CD4-positive, alpha-beta T cell treated with Interferon gamma for 1 hour (primary cell): ENCODE measurements around the gene ARMC12.

Experiments used
- DNase-seq: peaks from one replicate; pipeline ENCODE4 v3.0.0-alpha.2; 2020

The ARMC12 gene

DNA sequence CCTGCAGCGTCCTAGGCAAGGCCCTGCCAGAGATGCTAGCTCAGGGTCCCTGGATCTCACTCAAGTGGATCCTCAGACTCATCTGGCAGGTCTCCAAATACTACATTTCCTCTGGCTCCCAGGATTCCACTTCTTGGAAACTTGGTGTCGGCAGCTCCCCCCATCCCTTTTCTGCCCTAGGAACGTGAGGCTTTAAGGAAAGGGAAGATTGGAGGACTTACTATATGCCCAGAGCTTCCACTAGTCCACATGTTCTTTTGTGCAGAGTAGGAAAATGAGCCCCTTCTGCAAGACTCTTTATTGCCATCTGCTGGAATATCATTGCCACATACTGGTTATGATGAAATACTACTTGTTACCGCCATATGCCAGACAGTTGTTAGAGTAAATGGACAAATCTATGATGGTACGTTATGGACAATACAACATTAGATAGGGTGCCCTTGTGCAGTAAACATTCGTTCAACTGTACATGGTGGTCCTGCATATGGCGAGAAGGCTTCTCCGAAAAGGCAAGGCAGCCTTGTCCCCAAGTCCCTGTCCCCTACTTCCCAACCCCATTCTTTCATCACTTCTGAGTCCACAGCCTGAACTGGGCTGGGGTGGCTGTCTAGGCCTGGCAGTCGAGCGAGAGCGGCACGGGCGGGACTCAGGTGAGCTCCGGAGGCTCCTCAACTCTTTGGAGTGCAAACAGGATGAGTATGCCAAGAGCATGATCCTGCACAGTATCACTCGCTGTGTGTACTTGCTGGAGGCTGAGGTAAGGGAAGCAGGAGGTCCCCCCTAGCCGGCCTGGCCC, 780 bp downstream of the ARMC12 start:
- no peak for DNase-seq

DNA sequence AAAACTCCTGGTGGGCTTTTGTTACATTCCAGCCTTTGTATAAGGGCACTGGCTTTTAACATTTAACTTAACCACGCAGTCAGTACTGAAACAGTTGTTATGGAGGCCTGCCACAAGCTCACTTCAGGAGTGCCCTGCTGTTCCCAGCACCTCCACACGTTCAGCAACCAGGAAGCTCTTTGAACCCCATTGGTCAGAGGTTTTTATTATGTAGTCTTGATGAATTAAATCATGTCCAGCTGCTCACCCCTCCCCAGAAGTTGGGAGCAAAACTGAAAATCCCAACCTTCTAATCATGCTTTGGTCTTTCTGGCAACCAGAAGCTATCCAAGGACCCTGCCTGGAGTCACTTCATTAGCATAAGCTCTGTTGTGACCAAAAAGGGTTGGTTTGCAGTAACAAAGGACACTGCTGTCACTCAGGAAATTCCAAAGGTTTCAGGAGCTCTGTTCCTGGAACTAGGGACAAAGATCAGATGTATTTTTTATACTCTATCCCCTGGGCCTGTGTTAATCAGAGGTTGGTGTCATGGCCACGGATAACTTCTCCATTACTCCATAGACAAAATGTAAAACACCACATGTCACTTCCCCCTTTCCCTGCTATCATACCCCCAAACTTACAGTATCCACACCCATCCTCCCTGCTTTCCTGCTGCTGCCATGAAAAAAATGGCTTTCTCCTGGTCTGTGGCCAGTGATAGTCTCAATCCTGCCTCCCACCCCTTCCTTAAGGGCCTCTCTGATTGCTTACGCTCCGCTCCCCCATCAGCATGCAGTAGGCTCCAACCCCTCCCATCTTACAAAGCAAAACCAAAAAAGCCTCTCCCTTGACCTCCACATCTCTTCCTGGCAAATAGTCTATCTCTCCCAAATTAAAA, 3.1 kb downstream of the ARMC12 start:
- no peak for DNase-seq

DNA sequence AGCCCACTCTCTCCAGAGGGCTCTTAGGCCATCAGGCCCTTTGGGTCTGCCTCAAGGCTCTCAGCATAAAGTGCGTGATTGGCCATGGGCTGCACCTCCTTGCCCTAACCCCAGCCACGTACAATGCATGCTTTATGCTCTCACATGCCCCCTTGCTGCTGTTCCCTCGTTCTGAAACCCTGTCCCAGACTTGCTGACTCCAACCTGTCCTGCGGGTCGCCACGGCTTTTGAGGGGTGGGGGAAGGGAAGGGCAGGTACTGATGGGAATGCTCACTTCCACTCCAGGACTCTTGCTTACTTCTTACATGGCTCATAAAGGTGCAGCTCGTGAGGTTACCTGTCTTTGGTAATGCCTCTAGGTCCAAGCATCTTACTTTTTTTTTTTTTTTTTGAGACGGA, 6.0 kb downstream of the ARMC12 start:
- DNase-seq: no peak

DNA sequence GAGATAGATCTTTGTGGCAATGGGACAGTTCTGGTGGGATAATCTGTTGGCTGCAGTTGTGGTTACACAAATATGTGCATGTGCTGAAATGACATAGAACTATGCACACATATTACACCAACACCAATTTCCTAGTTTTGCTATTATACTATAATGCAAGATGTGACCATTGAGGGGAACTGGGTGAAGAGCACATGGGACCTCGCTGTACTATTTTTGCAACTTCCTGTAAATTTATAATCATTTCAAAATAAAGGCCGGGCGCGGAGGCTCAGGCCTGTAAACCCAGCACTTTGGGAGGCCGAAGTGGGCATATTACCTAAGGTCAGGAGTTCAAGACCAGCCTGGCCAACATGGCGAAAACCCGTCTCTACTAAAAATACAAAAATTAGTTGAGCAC, 8.7 kb downstream of the ARMC12 start:
- DNase-seq: no peak

DNA sequence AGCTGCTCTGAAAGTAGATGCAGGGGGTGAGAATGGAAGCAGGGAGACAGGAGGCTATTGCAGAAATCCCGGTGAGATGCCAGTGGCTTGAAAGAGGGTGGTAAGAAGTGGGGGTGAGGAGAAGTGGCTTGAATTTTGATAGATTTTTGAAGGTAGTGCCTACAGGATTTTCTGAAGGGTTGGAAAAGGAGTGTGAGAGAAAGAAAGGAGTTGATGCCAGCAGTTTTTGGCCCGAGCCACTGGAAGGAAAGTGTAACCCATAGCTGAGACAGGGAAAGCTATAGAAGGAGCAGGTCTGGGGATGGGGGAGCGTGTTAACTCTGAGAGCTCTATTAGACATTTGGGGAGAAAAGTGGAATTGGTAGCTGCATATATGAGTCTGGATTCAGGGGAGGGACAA, 9.7 kb downstream of the ARMC12 start:
- DNase-seq: no peak

DNA sequence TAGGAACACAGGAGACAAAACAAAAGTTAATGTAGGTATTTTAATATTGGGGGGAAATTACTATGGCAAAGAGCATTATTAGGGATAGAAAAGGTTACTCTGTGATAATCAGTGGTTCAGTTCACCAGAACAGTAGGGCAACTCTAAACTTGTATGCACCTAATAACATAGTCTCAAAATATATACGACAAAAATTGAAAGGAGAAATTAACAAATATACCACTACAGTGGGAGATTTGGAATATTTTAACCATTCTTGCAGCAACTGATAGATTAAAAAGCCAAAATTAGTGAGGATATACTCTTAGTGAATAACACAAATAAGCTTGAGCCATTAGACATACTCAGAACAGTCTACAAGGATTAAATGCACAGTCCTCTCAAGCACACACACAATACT, 11.0 kb downstream of the ARMC12 start:
- DNase-seq: no peak

DNA sequence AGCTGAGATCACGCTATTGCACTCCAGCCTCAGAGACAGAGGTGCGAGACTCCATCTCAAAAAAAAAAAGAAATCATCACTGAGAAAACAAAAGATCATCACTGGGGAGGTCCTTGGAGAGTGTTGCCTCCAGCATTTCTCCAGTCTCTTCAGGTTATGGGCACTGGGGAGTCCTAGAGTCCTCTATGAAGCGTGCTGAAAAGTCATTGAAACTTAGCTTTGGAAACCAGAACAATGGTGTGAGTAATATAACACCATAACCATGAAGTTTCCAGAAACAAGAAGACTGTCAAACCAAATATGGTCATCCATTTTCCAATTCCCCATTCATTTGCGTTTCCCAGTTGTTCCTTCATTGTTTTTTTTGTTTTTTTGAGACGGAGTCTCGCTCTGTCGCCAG, 13.7 kb downstream of the ARMC12 start:
- no peak for DNase-seq

DNA sequence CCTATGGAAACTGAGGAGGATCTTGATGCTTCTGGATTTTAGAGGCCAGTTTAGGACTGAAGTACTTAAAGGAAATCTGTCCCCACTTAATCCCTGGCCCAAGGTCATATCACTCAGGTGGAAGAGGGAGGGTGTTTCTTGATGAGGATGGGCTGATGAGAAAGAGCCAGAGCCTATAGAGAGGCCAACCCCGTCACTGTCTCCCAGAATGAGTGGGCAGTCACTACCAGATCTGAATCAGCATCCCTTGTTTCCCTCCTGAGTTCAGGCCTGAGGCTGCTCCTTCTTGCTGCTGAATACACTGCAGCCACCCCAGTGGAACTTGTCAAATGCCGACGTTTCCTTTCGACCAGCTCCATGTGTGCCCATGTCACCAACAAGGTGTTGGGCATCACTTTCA, 14.8 kb downstream of the ARMC12 start:
- no peak for DNase-seq

DNA sequence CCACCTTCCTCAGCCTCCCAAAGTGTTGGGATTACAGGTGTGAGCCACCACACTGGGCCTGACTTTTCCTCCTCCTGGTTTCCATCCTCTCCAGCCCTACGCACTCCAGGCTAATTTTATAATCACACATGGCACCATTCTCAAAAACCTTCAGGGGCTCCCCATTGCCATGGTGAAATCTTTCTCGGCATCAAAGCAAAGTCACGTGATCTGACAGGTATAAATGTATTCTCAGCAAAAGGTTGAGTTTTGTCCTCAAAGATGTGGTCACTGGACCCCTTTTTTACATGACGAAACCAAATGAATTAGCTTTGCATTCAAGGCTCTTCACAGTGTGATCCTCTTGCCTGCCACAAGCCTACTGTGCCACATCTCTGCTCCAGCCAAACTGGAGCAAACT, 15.5 kb downstream of the ARMC12 start:
- no peak for DNase-seq

DNA sequence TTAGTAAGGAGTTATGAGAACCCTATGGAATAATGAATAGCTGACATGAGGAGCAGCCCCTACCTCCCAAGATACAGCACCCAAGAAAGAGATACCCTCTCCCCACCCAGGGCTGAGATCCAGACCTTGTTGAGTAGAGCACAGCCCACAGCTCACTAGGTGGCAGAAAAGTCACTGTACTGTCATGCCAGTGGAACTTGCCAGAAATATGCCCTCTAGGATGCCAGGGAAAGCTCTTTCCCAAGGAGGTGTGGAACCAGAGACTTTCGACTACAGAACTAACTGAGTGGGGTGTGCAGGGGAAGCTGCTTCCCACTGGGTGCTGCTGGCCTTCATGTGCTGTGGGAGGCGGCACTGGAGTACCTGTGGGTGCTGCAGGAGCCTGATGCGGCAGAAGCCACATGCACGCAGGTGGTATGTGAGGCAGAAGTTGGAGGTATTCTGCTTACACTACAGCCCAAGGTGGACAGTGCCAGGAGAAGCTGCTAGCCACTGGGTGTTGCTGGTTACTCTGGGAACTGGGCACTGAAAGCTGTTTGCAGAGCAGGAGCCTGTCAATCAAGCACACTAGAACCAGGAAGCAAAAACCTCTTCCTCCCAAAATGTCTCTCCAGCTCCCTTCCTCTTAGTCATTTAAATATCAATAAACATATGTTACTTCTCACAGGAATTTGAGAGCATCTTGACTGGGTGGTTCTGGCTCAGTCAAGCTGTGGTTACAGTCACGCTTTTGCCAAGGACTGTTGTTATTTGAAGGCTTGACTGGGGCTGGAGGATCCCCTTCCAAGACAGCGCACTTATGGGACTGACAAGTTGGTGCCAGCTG, 17.8 kb downstream of the ARMC12 start:
- no peak for DNase-seq

DNA sequence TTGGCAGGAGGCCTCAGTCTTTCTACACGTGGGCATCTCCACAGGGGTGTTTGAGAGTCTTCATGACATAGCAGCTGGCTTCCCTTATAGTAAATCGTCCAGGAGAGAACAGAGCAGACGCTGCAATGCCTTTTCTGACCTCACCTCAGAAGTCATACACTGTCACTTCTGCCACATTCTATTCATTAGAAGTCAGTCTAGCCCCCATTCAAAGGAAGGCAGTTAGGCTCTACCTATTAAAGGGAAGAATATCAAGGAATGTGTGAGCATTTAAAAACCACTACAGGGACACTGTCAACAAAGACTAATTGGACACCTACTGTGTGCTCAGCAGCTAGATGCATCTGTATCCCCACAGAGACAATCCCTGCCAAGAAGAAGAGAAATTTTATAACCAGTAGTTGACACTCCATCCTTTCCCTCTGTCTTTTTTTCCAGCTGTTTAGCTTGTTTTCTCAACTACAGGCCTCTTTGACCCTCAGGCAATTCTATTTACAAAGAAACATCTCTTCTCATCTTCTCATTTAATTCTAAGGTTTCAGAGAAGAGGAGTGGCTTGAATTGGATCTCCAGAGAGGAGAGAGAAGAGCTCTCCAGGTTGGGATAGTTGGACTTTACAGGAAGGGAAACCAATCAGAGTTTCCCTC, 18.6 kb downstream of the ARMC12 start:
- no peak for DNase-seq

DNA sequence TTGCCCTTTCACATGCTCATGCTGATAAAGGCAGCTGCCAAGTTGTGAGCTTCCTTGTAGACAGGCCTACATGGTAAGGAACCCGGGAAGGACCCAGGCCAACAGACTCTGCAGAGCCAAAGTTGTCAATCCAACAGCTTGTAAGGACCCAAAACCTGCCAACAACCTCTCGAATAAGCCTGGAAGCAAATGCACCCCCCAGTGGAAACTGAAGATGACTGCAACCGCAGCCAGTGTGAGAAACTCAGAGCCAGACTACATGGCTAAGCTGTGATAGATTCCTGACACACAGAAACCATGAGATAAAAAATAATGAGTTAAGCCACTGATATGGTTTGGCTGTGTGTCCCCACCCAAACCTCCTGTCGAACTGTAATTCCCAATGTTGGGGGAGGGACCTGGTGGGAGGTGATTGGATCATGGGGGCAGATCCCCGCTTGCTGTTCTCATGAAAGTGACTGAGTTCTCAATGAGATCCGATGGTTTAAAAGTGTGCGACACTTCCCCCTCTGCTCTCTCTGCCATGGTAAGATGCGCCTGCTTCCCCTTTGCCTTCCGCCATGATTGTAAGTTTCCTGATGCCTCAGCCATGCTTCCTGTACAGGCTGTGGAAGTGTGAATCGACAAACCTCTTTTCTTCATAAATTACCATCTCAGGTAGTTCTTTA, 20.8 kb downstream of the ARMC12 start:
- no peak for DNase-seq

DNA sequence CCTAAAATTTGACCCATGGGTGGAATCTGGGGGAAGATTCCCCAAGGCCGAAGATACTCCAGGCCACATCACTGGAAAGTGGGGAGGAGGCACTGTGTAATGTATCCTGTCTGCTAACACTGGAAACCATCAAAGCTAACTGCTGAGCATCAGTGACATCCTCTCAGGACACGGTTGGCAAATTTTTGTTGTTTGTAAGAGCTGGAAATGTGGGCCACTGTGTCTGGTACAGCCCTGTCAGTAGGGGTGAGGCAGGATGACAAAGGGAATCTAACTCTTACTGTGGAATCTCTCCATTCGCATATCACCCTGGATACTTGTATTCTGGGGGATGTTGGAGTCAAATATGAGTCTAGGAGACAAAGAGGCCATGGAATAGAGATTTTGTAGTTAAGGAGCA, 22.6 kb downstream of the ARMC12 start:
- no peak for DNase-seq

DNA sequence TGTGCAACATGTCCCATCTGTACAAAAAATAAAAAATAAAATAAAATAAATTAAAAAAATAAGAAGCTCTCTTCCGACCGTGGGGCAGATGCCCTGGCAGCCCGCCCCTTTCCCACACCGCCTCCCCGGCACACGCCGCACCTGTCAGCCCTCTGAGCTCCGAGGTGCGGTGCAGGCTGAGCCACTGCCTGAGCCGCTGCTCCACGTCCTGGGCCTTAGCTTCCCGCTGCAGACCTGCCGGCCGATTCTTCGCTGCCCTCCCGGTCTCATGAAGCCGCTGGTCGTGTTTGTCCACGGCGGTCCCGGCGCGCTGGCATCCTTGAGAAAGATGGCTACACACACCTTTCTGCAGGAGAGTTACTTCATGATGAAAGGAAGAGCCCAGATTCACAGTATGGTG, 28.9 kb downstream of the ARMC12 start:
- DNase-seq: no peak

DNA sequence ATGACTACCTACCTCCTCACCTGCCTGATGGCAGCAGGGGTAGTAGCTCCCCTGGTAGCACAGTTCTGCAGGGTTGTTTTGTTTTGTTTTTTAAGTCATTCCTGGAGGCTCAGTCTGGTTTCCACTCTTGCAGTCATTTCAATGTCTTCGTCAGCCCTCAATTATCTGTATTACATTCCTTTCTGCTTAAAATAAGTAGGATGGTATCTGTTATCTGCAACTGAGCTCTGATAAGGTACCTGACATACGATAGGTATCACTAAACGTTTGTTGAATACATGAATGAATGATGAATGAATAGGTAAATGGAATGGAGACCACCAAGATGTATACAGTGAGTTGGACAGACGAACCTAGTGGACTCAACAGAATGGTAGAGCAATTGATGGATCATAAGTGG, 32.4 kb downstream of the ARMC12 start:
- no peak for DNase-seq

DNA sequence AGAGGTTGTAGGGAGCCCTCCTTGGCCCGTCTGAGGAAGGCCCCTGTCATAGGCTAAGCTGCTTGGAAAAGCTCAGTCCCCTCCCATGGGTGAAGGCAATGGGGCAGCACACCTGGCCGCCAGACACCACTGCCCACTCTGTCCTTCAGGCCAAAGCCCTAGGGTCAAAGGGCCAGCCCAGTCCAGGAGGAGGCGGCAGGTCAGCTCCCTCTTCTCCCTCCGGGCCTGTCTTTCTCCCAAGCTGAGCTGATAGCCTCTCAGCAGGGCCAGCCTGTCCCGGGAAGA, 34.5 kb downstream of the ARMC12 start:
- no peak for DNase-seq

DNA sequence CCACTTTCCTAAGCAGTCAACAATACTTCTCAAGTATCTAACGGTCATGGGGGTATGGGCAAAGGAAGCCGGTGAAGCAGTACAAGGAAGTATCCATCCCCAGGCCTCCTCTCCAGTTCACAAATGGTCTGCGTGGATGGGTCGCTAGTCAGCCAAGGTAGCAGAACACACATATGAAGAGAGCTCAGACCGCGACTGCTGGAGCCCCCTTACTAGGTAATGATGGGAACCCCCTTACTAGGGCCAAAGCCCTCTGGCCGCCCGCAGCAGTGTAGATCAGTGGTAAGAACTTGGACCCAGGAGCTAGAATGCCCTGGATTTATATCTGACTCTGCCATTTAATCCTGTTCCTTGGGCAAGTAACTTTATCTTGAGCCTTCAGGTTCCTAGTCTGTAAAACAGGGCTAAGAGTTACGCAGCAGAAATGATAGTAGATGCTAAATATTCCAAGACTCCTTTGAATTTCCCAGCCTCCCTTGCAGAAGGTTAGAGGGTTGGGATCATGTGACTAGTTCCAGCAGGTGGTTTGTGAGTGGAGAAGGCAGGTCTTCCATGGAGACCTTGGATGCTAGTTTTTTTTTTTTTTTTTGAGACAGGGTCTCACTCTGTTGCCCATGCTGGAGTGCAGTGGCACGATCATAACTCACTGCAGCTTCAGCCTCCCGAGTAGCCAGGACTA, 37.4 kb downstream of the ARMC12 start:
- no peak for DNase-seq

DNA sequence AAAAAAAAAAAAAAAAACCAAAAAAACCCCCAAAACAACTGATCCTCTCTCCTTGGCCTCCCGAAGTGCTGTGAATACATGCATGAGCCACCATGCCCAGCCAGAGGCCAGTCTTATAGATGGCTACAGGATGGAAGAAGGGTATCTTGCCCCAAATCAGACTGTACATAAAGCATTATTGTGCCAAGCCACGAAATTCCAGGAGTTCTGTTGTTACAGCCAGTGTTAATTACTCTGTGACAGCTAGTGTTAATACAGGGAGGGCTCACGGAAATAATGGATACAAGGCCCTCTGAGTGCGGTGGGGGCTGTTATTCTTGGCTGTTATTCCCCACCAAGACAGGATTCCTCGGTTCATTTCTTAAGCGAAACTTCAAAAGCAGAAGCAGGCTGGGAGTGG, 38.2 kb downstream of the ARMC12 start:
- no peak for DNase-seq

DNA sequence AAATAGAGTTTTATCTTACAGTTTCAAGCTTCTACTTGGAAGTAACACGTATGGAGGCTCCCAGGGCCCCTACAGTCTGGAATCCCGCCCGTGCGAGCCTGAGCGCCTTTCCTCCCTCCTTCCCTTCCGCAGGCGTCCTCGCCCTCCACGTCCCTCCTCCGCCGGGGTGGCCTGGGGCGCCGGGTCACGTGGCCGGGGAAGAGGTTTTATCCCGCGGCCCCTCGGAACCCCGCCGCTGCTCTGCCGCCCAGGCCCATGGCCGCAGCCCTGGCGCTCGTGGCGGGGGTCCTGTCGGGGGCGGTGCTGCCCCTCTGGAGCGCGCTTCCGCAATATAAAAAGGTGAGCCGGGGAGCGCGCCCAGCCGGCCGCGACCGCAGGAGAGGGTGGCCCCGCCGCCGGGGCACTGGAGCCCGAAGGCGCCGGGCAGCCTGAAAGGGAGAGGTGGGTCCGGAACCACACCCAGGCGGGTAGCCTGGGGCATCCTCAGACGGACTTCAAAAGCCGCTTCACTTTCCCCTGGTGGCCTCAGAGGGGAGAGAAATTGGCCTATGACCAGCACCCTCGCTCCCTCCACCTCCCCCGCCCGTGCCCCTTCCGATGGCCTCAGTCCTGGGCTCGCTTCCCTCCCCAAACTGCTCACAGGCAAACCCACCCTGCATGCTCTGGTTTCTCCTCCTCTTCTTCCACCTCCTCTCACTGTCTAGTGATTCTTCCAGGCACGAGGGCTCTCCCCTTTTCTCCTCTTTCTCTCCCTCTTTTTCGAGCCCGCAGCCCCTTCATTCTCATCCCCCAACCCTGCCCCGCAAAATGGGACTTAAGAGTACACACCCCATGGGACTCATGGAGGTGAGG, 39.8 kb downstream of the ARMC12 start, which contains the start of gene CLPSL2:
Gene CLPSL2 (plus strand): TSS at position 235 of the 852 bp plus-strand sequence. CDS start 21 bp downstream, at position 256.
- no peak for DNase-seq

DNA sequence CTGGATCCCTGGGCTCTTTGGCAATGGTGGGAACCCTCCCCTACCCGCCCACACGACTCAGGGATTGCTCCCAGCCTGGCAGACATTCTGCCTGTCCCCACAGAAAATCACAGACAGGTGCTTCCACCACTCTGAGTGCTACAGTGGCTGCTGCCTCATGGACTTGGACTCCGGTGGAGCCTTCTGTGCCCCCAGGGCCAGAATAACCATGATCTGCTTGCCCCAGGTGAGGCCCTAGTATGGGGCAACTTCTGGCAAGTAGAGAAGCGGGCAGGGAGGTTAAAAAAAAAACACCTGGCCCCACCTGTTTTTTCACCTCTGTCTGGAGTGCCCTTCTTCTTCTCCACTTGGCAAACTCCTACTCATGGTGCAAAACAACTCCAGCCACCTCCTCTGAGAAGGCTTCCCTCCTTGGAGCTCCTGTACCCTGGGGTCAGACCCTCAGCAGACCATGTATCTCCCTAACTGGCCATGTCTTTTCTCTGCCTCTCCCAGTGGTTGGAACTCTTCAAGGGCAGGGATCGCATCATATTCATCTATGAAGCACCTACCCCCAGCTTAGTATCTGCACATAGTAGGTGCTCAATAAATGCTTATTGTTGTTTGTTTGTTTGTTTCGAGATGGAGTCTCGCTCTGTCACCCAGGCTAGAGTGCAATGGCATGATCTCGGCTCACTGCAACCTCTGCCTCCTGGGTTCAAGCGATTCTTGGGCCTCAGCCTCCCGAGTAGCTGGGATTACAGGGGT, 40.7 kb downstream of the ARMC12 start:
- no peak for DNase-seq
